CD4-positive, alpha-beta T cell (primary cell): ENCODE results near the gene RETREG2. TPM values are rescaled to one million over a fixed set of nuclear protein-coding genes. Genes with fewer than 3 reads are reported as not detected.

Experiments
- ATAC-seq: fragments of 200-7000 bp; cut with Tn5 transposase; one replicate; pipeline ENCODE4 v1.10.0; 2022; ENCODE audit warnings: mild to moderate bottlenecking; ENCODE audit not compliant: poor library complexity
- CTCF ChIA-PET: fragments of 350-600 bp; sonication (Branson Sonifier 250); formaldehyde crosslinking; loops from one replicate; lab custom pipeline; 2021; ENCODE audit warnings: antibody characterized with exemption, inconsistent platforms; lab: Charles Lee
- POLR2A ChIA-PET: fragments of 350-600 bp; sonication (Branson Sonifier 250); formaldehyde crosslinking; loops from one replicate; lab custom pipeline; 2021; ENCODE audit warnings: antibody characterized with exemption, inconsistent platforms; lab: Charles Lee
- DNase-seq, 14 experiments: peaks; one replicate each; pipeline ENCODE4 v3.0.0-alpha.2; 2013 to 2020; ENCODE audit warnings: mixed read lengths in 2 of 14
- H3K27ac ChIP-seq, 2 donors: one replicate each; pipeline versions ENCODE4 v1.5.1 to v1.7.0; 2013; ENCODE audit warnings: low read length in 2 of 2, low read depth in 1 of 2, mild to moderate bottlenecking in 1 of 2
- H3K27me3 ChIP-seq, 2 experiments: 1 replicate in 1 of 2; 2 replicates in 1 of 2; pipeline versions ENCODE4 v1.6.1 to v1.7.0; 2013; ENCODE audit warnings: low read length in 2 of 2, control low read depth in 1 of 2, mild to moderate bottlenecking in 1 of 2, moderate library complexity in 1 of 2; ENCODE audit not compliant: insufficient read depth in 2 of 2, control insufficient read depth in 1 of 2
- H3K36me3 ChIP-seq: one replicate; pipeline ENCODE4 v1.6.1; 2013; ENCODE audit warnings: low read length, control low read depth; ENCODE audit not compliant: insufficient read depth
- H3K4me1 ChIP-seq: one replicate; pipeline ENCODE4 v1.6.1; 2013; ENCODE audit warnings: low read length, control low read depth; ENCODE audit not compliant: insufficient read depth
- H3K4me3 ChIP-seq: one replicate; pipeline ENCODE4 v1.5.1; 2013; ENCODE audit warnings: mild to moderate bottlenecking, low read length, moderate library complexity
- H3K9me3 ChIP-seq, 2 experiments: 1 replicate in 1 of 2; 2 replicates in 1 of 2; pipeline versions ENCODE4 v1.6.1 to v1.7.0; 2013; ENCODE audit warnings: low read length in 2 of 2, mild to moderate bottlenecking in 2 of 2, control low read depth in 1 of 2, moderate library complexity in 1 of 2; ENCODE audit not compliant: control insufficient read depth in 1 of 2, insufficient read depth in 1 of 2
- H3K27ac Mint-ChIP-seq: one replicate; pipeline ENCODE4 v1.8.0; 2020; ENCODE audit warnings: mixed read lengths
- H3K27me3 Mint-ChIP-seq: one replicate; pipeline ENCODE4 v1.8.0; 2021; ENCODE audit warnings: mixed read lengths
- H3K36me3 Mint-ChIP-seq: one replicate; pipeline ENCODE4 v1.8.0; 2021; ENCODE audit warnings: low read depth, mixed read lengths
- H3K4me1 Mint-ChIP-seq: one replicate; pipeline ENCODE4 v1.8.0; 2021; ENCODE audit warnings: low read depth, mixed read lengths
- H3K4me3 Mint-ChIP-seq: one replicate; pipeline ENCODE4 v1.8.0; 2020; ENCODE audit warnings: mild to moderate bottlenecking, mixed read lengths
- H3K9me3 Mint-ChIP-seq: one replicate; pipeline ENCODE4 v1.8.0; 2020; ENCODE audit warnings: mixed read lengths
- intact Hi-C, 2 experiments: fragments of 100-400 bp; cut with DNase I in 1 of 2; cut with micrococcal nuclease in 1 of 2; formaldehyde crosslinking; loops; one replicate each; pipeline versions ENCODE4 v1.15.1 to v1.9.0; 2023 to 2025; cut with DNase I, micrococcal nuclease
- total RNA-seq, 174 experiments: library from RNA in 2 of 174; stranded (reverse) in 2 of 174; gene quantifications; one replicate each; pipeline ENCODE4 v1.2.3 and lab custom pipeline; 2021 to 2026
- TF ChIP-seq, protein P1 (sequence below): fragments of 200-600 bp; IDR thresholded peaks from one replicate; pipeline ENCODE4 v1.8.0; 2022; ENCODE audit warnings: antibody characterized with exemption, mild to moderate bottlenecking

Gene RETREG2
- total RNA-seq, 2 experiments from 2014 or later, result 82.3 to 83.2 TPM

GRCh38 chr2:219229305-219230058 lies 51.4 kb downstream of the RETREG2 start, which contains the start of the genes ANKZF1 and ATG9A:
ANKZF1 (plus strand) TSS chr2:219229806; CDS start chr2:219230258, 452 bp downstream.
ATG9A (minus strand) TSS chr2:219229636; CDS start chr2:219228024, 1,612 bp downstream.
- DNase-seq (peak; percentile 95 to 99 (median 97)), ATAC-seq (peak; percentile 94)
- POLR2A ChIA-PET, result interaction anchor here (0.6 to 5.3 kb wide), 24 partner anchors 10 to 1013 kb away, joined by 3 to 181 read pairs (median 5); partner anchors contain the start of genes ABCB6, ARPC2, CNPPD1 and DNAJB2
- Histone ChIP-seq H3K4me3 (peak within 1 kb of the TSS; percentile 76), H3K36me3 (peaks cover 51% of the 10 kb centered on the region), H3K27ac (peak within 1 kb of the TSS; percentile 46 to 91), H3K27me3 (no peaks in the 10 kb centered on the region), H3K4me1 (peaks cover 49% of the 10 kb centered on the region), H3K9me3 (no peaks in the 10 kb centered on the region)
- H3K27ac Mint-ChIP-seq, result peak within 1 kb of the TSS; percentile 99
- H3K27me3 Mint-ChIP-seq, result no peaks in the 10 kb centered on the region
- intact Hi-C loops, result loop anchor here (1.0 to 5.0 kb wide), 11 partner anchors 10 to 66 kb away; partner anchors contain the start of genes DNAJB2 (in 1 of the 2), GLB1L (in 1 of the 2) and STK16 (in 1 of the 2)
- CTCF ChIA-PET, result interaction anchor here (0.8 to 5.1 kb wide), 11 partner anchors 17 to 70 kb away, joined by 3 to 42 read pairs (median 3); partner anchors contain the start of genes DNAJB2 and TUBA4B
- peak within 1 kb of the TSS; percentile 96 for H3K4me3 Mint-ChIP-seq
- H3K36me3 Mint-ChIP-seq, result peaks cover 71% of the 10 kb centered on the region
- H3K9me3 Mint-ChIP-seq, result no peaks in the 10 kb centered on the region
- H3K4me1 Mint-ChIP-seq, result peaks cover 65% of the 10 kb centered on the region
- TF ChIP-seq, protein P1, sequence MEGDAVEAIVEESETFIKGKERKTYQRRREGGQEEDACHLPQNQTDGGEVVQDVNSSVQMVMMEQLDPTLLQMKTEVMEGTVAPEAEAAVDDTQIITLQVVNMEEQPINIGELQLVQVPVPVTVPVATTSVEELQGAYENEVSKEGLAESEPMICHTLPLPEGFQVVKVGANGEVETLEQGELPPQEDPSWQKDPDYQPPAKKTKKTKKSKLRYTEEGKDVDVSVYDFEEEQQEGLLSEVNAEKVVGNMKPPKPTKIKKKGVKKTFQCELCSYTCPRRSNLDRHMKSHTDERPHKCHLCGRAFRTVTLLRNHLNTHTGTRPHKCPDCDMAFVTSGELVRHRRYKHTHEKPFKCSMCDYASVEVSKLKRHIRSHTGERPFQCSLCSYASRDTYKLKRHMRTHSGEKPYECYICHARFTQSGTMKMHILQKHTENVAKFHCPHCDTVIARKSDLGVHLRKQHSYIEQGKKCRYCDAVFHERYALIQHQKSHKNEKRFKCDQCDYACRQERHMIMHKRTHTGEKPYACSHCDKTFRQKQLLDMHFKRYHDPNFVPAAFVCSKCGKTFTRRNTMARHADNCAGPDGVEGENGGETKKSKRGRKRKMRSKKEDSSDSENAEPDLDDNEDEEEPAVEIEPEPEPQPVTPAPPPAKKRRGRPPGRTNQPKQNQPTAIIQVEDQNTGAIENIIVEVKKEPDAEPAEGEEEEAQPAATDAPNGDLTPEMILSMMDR, result no peak

DNA sequence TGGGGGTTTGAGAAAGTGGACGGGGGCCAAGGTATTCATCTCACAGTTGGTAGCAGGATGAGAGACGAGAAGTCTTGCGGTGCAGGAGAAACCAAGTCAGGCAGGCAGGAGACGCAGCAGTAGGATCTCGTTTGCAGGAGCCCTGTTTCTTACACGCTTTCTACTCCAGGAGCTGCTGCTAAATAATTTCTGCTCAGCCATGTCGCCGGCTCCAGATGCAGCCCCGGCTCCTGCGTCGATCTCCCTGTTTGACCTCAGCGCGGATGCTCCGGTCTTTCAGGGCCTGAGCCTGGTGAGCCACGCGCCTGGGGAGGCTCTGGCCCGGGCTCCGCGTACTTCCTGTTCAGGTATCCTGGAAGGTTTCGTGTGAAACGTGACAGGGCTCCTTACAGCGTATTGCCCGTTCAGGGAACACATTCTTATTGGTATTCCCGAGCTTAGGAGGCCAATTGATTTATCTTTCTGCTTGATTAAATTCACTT lies 52.0 kb downstream of the RETREG2 start:
- Mint-ChIP-seq H3K36me3 (peaks cover 71% of the 10 kb centered on the region), H3K27ac (peak overlapping the region; percentile 99), H3K9me3 (no peaks in the 10 kb centered on the region), H3K27me3 (no peaks in the 10 kb centered on the region), H3K4me1 (peaks cover 63% of the 10 kb centered on the region), H3K4me3 (peak overlapping the region; percentile 96)
- H3K4me1 ChIP-seq, result peaks cover 49% of the 10 kb centered on the region
- H3K36me3 ChIP-seq, result peaks cover 51% of the 10 kb centered on the region
- ATAC-seq (peak; percentile 15), DNase-seq (peak in 6 of 14 experiments; percentile 24 to 64 (median 60))
- no peaks in the 10 kb centered on the region for H3K9me3 ChIP-seq
- peak overlapping the region; percentile 76 for H3K4me3 ChIP-seq
- CTCF ChIA-PET, result interaction anchor here (0.8 to 5.1 kb wide), 14 partner anchors 14 to 332 kb away, joined by 3 to 42 read pairs (median 3); partner anchors contain the start of genes DNAJB2 and TUBA4B
- intact Hi-C loops, result loop anchor here (1.0 kb wide), 3 partner anchors 14 to 65 kb away; no protein-coding TSS in a partner anchor
- TF ChIP-seq, protein P1, result no peak
- POLR2A ChIA-PET, result interaction anchor here (0.6 to 5.3 kb wide), 23 partner anchors 10 to 832 kb away, joined by 3 to 181 read pairs (median 6); partner anchors contain the start of genes ABCB6, CNPPD1, DNAJB2 and DNPEP
- peak overlapping the region; percentile 46 to 91 for H3K27ac ChIP-seq
- H3K27me3 ChIP-seq, result no peaks in the 10 kb centered on the region

- POLR2A ChIA-PET, result interaction anchor here (0.7 to 1.9 kb wide), 3 partner anchors 11 to 28 kb away, joined by 3 to 9 read pairs (median 4); partner anchors contain the start of genes GLB1L, STK16, TUBA4A and ZFAND2B
- H3K36me3 ChIP-seq, result peaks cover 67% of the 10 kb centered on the region
- intact Hi-C loops, result no loop called here
- Mint-ChIP-seq H3K4me3 (no peak overlapping the region), H3K36me3 (peaks cover 86% of the 10 kb centered on the region), H3K27ac (peak overlapping the region; percentile 37), H3K27me3 (no peaks in the 10 kb centered on the region), H3K9me3 (no peaks in the 10 kb centered on the region), H3K4me1 (peaks cover 36% of the 10 kb centered on the region)
- CTCF ChIA-PET, result interaction anchor here (1.3 kb wide), 1 partner anchor 61 kb away, joined by 7 read pairs; no protein-coding TSS in a partner anchor
- no peaks in the 10 kb centered on the region for H3K9me3 ChIP-seq
- ATAC-seq (no peak), DNase-seq (no peak)
- peaks cover 29% of the 10 kb centered on the region for H3K4me1 ChIP-seq
- no peak overlapping the region for H3K4me3 ChIP-seq
- no peak overlapping the region for H3K27ac ChIP-seq
- H3K27me3 ChIP-seq, result no peaks in the 10 kb centered on the region
- TF ChIP-seq, protein P1, result no peak
Observed at GRCh38 chr2:219234331-219234730, 56.3 kb downstream of the RETREG2 start.
